HL-60 (cell line): ENCODE measurements around the gene GPATCH8.

ENCODE experiments used
- DNase-seq, 2 experiments: peaks; one replicate each; pipeline ENCODE4 v3.0.0-alpha.2; 2010 to 2020; ENCODE audit warnings: low read depth in 1 of 2, low spot score in 1 of 2
- H3K27ac ChIP-seq: fragments of 250-450 bp; sonication (Bioruptor Pico); replicated peaks from 2 replicates; pipeline ENCODE4 v1.5.1; 2020; ENCODE audit warnings: mild to moderate bottlenecking, moderate library complexity
- H3K27me3 ChIP-seq: fragments of 250-450 bp; sonication (Bioruptor Pico); 2 replicates; pipeline ENCODE4 v1.5.1; 2021; ENCODE audit warnings: mild to moderate bottlenecking, moderate library complexity; ENCODE audit not compliant: insufficient read depth, poor library complexity, severe bottlenecking
- H3K4me3 ChIP-seq: replicated peaks from 2 replicates; pipeline ENCODE4 v1.5.1; 2011; ENCODE audit warnings: mild to moderate bottlenecking, control low read depth, low read length; ENCODE audit not compliant: insufficient read depth
- CTCF ChIP-seq: IDR thresholded peaks from one replicate; pipeline ENCODE4 v1.5.1; 2011; ENCODE audit warnings: low read length, control low read depth, inconsistent platforms; ENCODE audit not compliant: insufficient read depth
- GABPA ChIP-seq: IDR thresholded peaks from 2 replicates; pipeline ENCODE4 v1.6.1; 2012; ENCODE audit warnings: low read depth
- POLR2AphosphoS5 ChIP-seq: IDR thresholded peaks from 2 replicates; pipeline ENCODE4 v1.6.1; 2012; ENCODE audit warnings: low read depth
- REST ChIP-seq: IDR thresholded peaks from 2 replicates; pipeline ENCODE4 v1.6.1; 2012; ENCODE audit warnings: low read depth; ENCODE audit not compliant: insufficient replicate concordance
- SPI1 ChIP-seq: IDR thresholded peaks from 2 replicates; pipeline ENCODE4 v1.6.1; 2012; ENCODE audit warnings: low read depth, mild to moderate bottlenecking, borderline replicate concordance

GPATCH8 gene

GRCh38 chr17:44492706-44493272 is 10.4 kb downstream of the GPATCH8 start:
- TF ChIP-seq GABPA, result no peak
- TF ChIP-seq POLR2AphosphoS5, result no peak
- TF ChIP-seq REST, result no peak
- no peak for TF ChIP-seq CTCF
- no peak for TF ChIP-seq SPI1
- DNase-seq, result no peak
- H3K27ac ChIP-seq, result no peak overlapping the region
- no peaks in the 10 kb centered on the region for H3K27me3 ChIP-seq
- no peak overlapping the region for H3K4me3 ChIP-seq

GRCh38 chr17:44489581-44489980 is 13.6 kb downstream of the GPATCH8 start:
- H3K27ac ChIP-seq, result no peak overlapping the region
- DNase-seq, result no peak
- no peak for TF ChIP-seq POLR2AphosphoS5
- no peak for TF ChIP-seq CTCF
- no peak for TF ChIP-seq REST
- no peak for TF ChIP-seq GABPA
- TF ChIP-seq SPI1, result no peak
- no peak overlapping the region for H3K4me3 ChIP-seq
- H3K27me3 ChIP-seq, result no peaks in the 10 kb centered on the region

GRCh38 chr17:44487170-44487569 is 16.0 kb downstream of the GPATCH8 start:
- no peaks in the 10 kb centered on the region for H3K27me3 ChIP-seq
- H3K4me3 ChIP-seq, result no peak overlapping the region
- H3K27ac ChIP-seq, result no peak overlapping the region
- TF ChIP-seq POLR2AphosphoS5 (no peak), SPI1 (no peak), GABPA (no peak), CTCF (no peak), REST (no peak)
- DNase-seq, result no peak
